Subcutaneous abdominal adipose tissue (tissue), 5 donors: ENCODE results near the gene RNF41.

ENCODE experiments used
- H3K27ac ChIP-seq: one replicate; pipeline ENCODE4 v1.7.0; 2013; ENCODE audit warnings: low read depth, mild to moderate bottlenecking, inconsistent platforms, low read length, moderate library complexity
- H3K27me3 ChIP-seq, 5 donors: one replicate each; pipeline ENCODE4 v1.7.0; 2013; ENCODE audit warnings: low read length in 5 of 5, inconsistent platforms in 1 of 5; ENCODE audit not compliant: control insufficient read depth in 5 of 5, insufficient read depth in 4 of 5
- H3K36me3 ChIP-seq, 5 donors: one replicate each; pipeline ENCODE4 v1.7.0; 2013; ENCODE audit warnings: low read length in 5 of 5; ENCODE audit not compliant: control insufficient read depth in 5 of 5, insufficient read depth in 5 of 5
- H3K4me1 ChIP-seq, 5 donors: one replicate each; pipeline ENCODE4 v1.7.0; 2013; ENCODE audit warnings: low read length in 5 of 5, mild to moderate bottlenecking in 3 of 5, moderate library complexity in 1 of 5; ENCODE audit not compliant: control insufficient read depth in 5 of 5, insufficient read depth in 5 of 5
- H3K4me3 ChIP-seq, 5 donors: one replicate each; pipeline ENCODE4 v1.7.0; 2013; ENCODE audit warnings: low read length in 5 of 5, low read depth in 1 of 5
- H3K9ac ChIP-seq, 5 donors: one replicate each; pipeline ENCODE4 v1.7.0; 2013; ENCODE audit warnings: low read length in 5 of 5, mild to moderate bottlenecking in 4 of 5, moderate library complexity in 3 of 5
- H3K9me3 ChIP-seq, 5 donors: one replicate each; pipeline ENCODE4 v1.7.0; 2013; ENCODE audit warnings: low read length in 5 of 5; ENCODE audit not compliant: control insufficient read depth in 5 of 5
- donor health status: healthy.
- donor health status: healthy.
- donor health status: healthy.
- donor health status: healthy.
- donor health status: healthy.

RNF41 gene

GRCh38 chr12:56230432-56231183 is 8.9 kb upstream of the RNF41 start:
- Histone ChIP-seq H3K9me3 (no peaks in the 10 kb centered on the region), H3K9ac (peak overlapping the region in 1 of 5 donors; percentile 25), H3K27me3 (no peaks in the 10 kb centered on the region), H3K27ac (no peak overlapping the region), H3K36me3 (peaks cover 0 to 14% (median 6%) of the 10 kb centered on the region in 5 donors), H3K4me3 (no peak overlapping the region), H3K4me1 (no peaks in the 10 kb centered on the region)

GRCh38 chr12:56229916-56230431 is 8.3 kb upstream of the RNF41 start, which contains the start of gene SLC39A5:
SLC39A5 (plus strand) TSS chr12:56230051; CDS start chr12:56231275, 1,224 bp downstream.
- H3K9ac ChIP-seq, result peak within 1 kb of the TSS in 1 of 5 donors; percentile 25

GRCh38 chr12:56229082-56229481 is 7.4 kb upstream of the RNF41 start:
- Histone ChIP-seq H3K4me1 (peaks cover 2 to 10% (median 9%) of the 10 kb centered on the region in 5 donors), H3K9ac (no peak overlapping the region), H3K9me3 (no peaks in the 10 kb centered on the region), H3K36me3 (peaks cover 0 to 14% (median 6%) of the 10 kb centered on the region in 5 donors), H3K27me3 (no peaks in the 10 kb centered on the region), H3K4me3 (no peak overlapping the region), H3K27ac (no peak overlapping the region)

More at GRCh38 chr12:56229916-56230431, 8.3 kb upstream of the RNF41 start, which contains the start of gene SLC39A5:
- Histone ChIP-seq H3K4me3 (no peak within 1 kb of the TSS), H3K27ac (no peak within 1 kb of the TSS), H3K4me1 (peaks cover 0 to 3% (median 2%) of the 10 kb centered on the region in 5 donors), H3K36me3 (peaks cover 0 to 14% (median 6%) of the 10 kb centered on the region in 5 donors), H3K9me3 (no peaks in the 10 kb centered on the region), H3K27me3 (no peaks in the 10 kb centered on the region)

- Histone ChIP-seq H3K27ac (peak overlapping the region; percentile 46), H3K4me1 (peaks cover 8 to 46% (median 40%) of the 10 kb centered on the region in 5 donors), H3K4me3 (peak overlapping the region in 4 of 5 donors; percentile 70 to 84 (median 76)), H3K9ac (peak overlapping the region in 4 of 5 donors; percentile 56 to 84 (median 81)), H3K9me3 (no peaks in the 10 kb centered on the region), H3K36me3 (peaks cover 0 to 14% (median 6%) of the 10 kb centered on the region in 5 donors), H3K27me3 (no peaks in the 10 kb centered on the region)
These were observed 3.2 kb upstream of the RNF41 start for GRCh38 chr12:56224954-56225353.

GRCh38 chr12:56224102-56224701 is 2.5 kb upstream of the RNF41 start, which contains the start of gene NABP2:
NABP2 (plus strand) TSS chr12:56224342; CDS start chr12:56224857, 515 bp downstream.
- Histone ChIP-seq H3K9ac (peak within 1 kb of the TSS; percentile 59 to 84 (median 78)), H3K36me3 (peaks cover 0 to 13% (median 6%) of the 10 kb centered on the region in 5 donors), H3K4me3 (peak within 1 kb of the TSS; percentile 59 to 84 (median 75)), H3K27ac (peak within 1 kb of the TSS; percentile 99), H3K4me1 (peaks cover 8 to 51% (median 44%) of the 10 kb centered on the region in 5 donors), H3K27me3 (no peaks in the 10 kb centered on the region), H3K9me3 (no peaks in the 10 kb centered on the region)

- Histone ChIP-seq H3K4me1 (peaks cover 8 to 51% (median 44%) of the 10 kb centered on the region in 5 donors), H3K4me3 (peak overlapping the region; percentile 55 to 78 (median 70)), H3K27ac (peak overlapping the region; percentile 99), H3K9ac (peak overlapping the region; percentile 46 to 69 (median 51)), H3K9me3 (no peaks in the 10 kb centered on the region), H3K36me3 (peaks cover 0 to 9% (median 3%) of the 10 kb centered on the region in 5 donors), H3K27me3 (no peaks in the 10 kb centered on the region)
These were observed 1.9 kb upstream of the RNF41 start for GRCh38 chr12:56223571-56224101.

- Histone ChIP-seq H3K4me3 (peak overlapping the region; percentile 76 to 93 (median 88)), H3K27me3 (no peaks in the 10 kb centered on the region), H3K27ac (peak overlapping the region; percentile 99), H3K4me1 (peaks cover 8 to 52% (median 44%) of the 10 kb centered on the region in 5 donors), H3K36me3 (peaks cover 0 to 7% (median 4%) of the 10 kb centered on the region in 5 donors), H3K9ac (peak overlapping the region; percentile 85 to 95 (median 92)), H3K9me3 (no peaks in the 10 kb centered on the region)
These were observed 791 bp upstream of the RNF41 start for GRCh38 chr12:56222531-56222895.

- Histone ChIP-seq H3K9ac (peak overlapping the region; percentile 85 to 95 (median 92)), H3K9me3 (no peaks in the 10 kb centered on the region), H3K4me3 (peak overlapping the region; percentile 76 to 93 (median 88)), H3K27me3 (no peaks in the 10 kb centered on the region), H3K4me1 (peaks cover 8 to 54% (median 44%) of the 10 kb centered on the region in 5 donors), H3K36me3 (peaks cover 0 to 8% (median 6%) of the 10 kb centered on the region in 5 donors), H3K27ac (peak overlapping the region; percentile 99)
These were observed 428 bp downstream of the RNF41 start for GRCh38 chr12:56221232-56221756.

GRCh38 chr12:56220611-56221231 is 1.0 kb downstream of the RNF41 start:
- Histone ChIP-seq H3K9ac (peak overlapping the region; percentile 85 to 95 (median 92)), H3K9me3 (no peaks in the 10 kb centered on the region), H3K27me3 (no peaks in the 10 kb centered on the region), H3K4me1 (peaks cover 8 to 54% (median 44%) of the 10 kb centered on the region in 5 donors), H3K36me3 (peaks cover 0 to 14% (median 9%) of the 10 kb centered on the region in 5 donors), H3K27ac (peak overlapping the region; percentile 99), H3K4me3 (peak overlapping the region; percentile 76 to 93 (median 88))
